ENCODE measurements around the gene SUMO1.

- TF ChIP-seq CTCF (conservative IDR thresholded peaks at IDR 0.05; ENCODE audit: low read length) = no peak
- no peak for TF ChIP-seq EZH2phosphoT487 (IDR thresholded peaks at IDR 0.05; ENCODE audit: borderline replicate concordance, low read depth, low read length)
Measured at GRCh38 chr2:202270487-202270886, 32.1 kb upstream of the SUMO1 start.

Measured in OCI-LY7 (cell line).